ENCODE results near the gene DUSP7. TPM values are rescaled to one million over a fixed set of nuclear protein-coding genes. Genes with fewer than 3 reads are reported as not detected.
"Not testable (repeated sequence)": the region's sequence is repeated elsewhere in the genome, so short reads cannot be mapped to it uniquely, and the experiment has no call there.

Gene DUSP7
- total RNA-seq, 1 experiment from 2014 or later: 16.6 TPM

DNA sequence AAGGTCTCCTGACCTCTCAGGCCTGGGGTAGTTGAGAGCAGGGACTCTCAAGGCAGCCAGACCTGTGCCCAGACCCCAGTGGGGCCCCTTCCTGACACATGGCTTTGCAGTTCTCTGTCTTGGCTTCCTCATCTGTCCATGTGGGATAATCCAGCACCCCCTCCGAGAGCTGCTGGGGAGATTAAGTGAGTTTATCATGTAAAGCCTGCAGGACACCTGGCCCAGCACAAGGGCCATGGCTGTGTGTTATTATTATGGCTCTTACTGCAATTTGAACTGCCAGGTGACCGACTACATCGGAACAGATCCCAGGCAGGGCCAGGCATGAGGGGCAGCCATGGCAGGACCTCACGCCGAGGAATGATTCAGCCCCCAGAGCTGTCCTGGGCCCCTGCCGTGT lies 12.6 kb downstream of the DUSP7 start:
- BruUV-seq (replicated peaks): no TSS peak
- H3K4me3 ChIP-seq (replicated peaks in 1 of 2; ENCODE audit: low read depth in 1 of 2, low read length in 2 of 2): no peak overlapping the region
- no peaks in the 10 kb centered on the region for H3K9me2 ChIP-seq (ENCODE audit: insufficient read depth)
- CTCF ChIA-PET: no interaction called here
- intact Hi-C loops (cut with micrococcal nuclease): no loop called here
- H3K27ac ChIP-seq (ENCODE audit: low read depth, low read length): no peak overlapping the region
- no peaks in the 10 kb centered on the region for H4K20me1 ChIP-seq (ENCODE audit: insufficient read depth)
- ATAC-seq: no peak
- no peaks in the 10 kb centered on the region for H3K27me3 ChIP-seq (ENCODE audit: insufficient read depth, low read length)
- POLR2A ChIA-PET: no interaction called here
- H3K4me2 ChIP-seq (ENCODE audit: low read length): no peak overlapping the region
- no peak for DNase-seq (ENCODE audit: low read depth, low spot score)
- TF ChIP-seq SIN3A (IDR thresholded peaks at IDR 0.05; ENCODE audit: low read depth) (no peak), RAD21 (IDR thresholded peaks at IDR 0.05; ENCODE audit: low read depth) (no peak), SRF (IDR thresholded peaks at IDR 0.05; ENCODE audit: low read depth) (no peak), EZH2 (IDR thresholded peaks at IDR 0.05) (no peak), JUND (IDR thresholded peaks at IDR 0.05) (no peak), ZNF274 (IDR thresholded peaks at IDR 0.05; ENCODE audit: low read depth, low read length) (no peak), CEBPB (IDR thresholded peaks at IDR 0.05; ENCODE audit: low read depth) (no peak), TCF7L2 (IDR thresholded peaks at IDR 0.05; ENCODE audit: borderline replicate concordance, extremely low read depth, insufficient read depth, insufficient read length) (no peak), EGR1 (IDR thresholded peaks at IDR 0.05; ENCODE audit: low read depth) (no peak), ELF1 (IDR thresholded peaks at IDR 0.05; ENCODE audit: borderline replicate concordance, low read depth) (no peak), EZH2phosphoT487 (IDR thresholded peaks at IDR 0.05; ENCODE audit: borderline replicate concordance) (no peak), FOSL1 (IDR thresholded peaks at IDR 0.05; ENCODE audit: low read depth) (no peak), POLR2AphosphoS5 (IDR thresholded peaks at IDR 0.05; ENCODE audit: low read depth, low read length) (no peak), SP1 (IDR thresholded peaks at IDR 0.05; ENCODE audit: low read depth) (no peak)
- TF ChIP-seq, protein P1, sequence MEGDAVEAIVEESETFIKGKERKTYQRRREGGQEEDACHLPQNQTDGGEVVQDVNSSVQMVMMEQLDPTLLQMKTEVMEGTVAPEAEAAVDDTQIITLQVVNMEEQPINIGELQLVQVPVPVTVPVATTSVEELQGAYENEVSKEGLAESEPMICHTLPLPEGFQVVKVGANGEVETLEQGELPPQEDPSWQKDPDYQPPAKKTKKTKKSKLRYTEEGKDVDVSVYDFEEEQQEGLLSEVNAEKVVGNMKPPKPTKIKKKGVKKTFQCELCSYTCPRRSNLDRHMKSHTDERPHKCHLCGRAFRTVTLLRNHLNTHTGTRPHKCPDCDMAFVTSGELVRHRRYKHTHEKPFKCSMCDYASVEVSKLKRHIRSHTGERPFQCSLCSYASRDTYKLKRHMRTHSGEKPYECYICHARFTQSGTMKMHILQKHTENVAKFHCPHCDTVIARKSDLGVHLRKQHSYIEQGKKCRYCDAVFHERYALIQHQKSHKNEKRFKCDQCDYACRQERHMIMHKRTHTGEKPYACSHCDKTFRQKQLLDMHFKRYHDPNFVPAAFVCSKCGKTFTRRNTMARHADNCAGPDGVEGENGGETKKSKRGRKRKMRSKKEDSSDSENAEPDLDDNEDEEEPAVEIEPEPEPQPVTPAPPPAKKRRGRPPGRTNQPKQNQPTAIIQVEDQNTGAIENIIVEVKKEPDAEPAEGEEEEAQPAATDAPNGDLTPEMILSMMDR (IDR thresholded peaks at IDR 0.05 in 2 of 3, conservative IDR thresholded peaks at IDR 0.05 in 1 of 3; ENCODE audit: borderline replicate concordance in 1 of 3, insufficient read depth in 1 of 3, low read depth in 2 of 3, low read length in 2 of 3): no peak
- TF ChIP-seq, protein P2, sequence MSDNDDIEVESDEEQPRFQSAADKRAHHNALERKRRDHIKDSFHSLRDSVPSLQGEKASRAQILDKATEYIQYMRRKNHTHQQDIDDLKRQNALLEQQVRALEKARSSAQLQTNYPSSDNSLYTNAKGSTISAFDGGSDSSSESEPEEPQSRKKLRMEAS (IDR thresholded peaks at IDR 0.05): no peak
- TF ChIP-seq, protein P3, sequence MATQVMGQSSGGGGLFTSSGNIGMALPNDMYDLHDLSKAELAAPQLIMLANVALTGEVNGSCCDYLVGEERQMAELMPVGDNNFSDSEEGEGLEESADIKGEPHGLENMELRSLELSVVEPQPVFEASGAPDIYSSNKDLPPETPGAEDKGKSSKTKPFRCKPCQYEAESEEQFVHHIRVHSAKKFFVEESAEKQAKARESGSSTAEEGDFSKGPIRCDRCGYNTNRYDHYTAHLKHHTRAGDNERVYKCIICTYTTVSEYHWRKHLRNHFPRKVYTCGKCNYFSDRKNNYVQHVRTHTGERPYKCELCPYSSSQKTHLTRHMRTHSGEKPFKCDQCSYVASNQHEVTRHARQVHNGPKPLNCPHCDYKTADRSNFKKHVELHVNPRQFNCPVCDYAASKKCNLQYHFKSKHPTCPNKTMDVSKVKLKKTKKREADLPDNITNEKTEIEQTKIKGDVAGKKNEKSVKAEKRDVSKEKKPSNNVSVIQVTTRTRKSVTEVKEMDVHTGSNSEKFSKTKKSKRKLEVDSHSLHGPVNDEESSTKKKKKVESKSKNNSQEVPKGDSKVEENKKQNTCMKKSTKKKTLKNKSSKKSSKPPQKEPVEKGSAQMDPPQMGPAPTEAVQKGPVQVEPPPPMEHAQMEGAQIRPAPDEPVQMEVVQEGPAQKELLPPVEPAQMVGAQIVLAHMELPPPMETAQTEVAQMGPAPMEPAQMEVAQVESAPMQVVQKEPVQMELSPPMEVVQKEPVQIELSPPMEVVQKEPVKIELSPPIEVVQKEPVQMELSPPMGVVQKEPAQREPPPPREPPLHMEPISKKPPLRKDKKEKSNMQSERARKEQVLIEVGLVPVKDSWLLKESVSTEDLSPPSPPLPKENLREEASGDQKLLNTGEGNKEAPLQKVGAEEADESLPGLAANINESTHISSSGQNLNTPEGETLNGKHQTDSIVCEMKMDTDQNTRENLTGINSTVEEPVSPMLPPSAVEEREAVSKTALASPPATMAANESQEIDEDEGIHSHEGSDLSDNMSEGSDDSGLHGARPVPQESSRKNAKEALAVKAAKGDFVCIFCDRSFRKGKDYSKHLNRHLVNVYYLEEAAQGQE (IDR thresholded peaks at IDR 0.05; ENCODE audit: low read depth): no peak
- TF ChIP-seq, protein P4, sequence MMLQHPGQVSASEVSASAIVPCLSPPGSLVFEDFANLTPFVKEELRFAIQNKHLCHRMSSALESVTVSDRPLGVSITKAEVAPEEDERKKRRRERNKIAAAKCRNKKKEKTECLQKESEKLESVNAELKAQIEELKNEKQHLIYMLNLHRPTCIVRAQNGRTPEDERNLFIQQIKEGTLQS (IDR thresholded peaks at IDR 0.05): no peak
- RAD21 ChIA-PET (ENCODE audit: low non-redundant PET in 1 of 2, low total read pairs in 2 of 2, uncharacterized antibody in 2 of 2, unreplicated experiment in 2 of 2): no interaction called here
- H3K79me2 ChIP-seq (ENCODE audit: insufficient read depth, low read length): no peaks in the 10 kb centered on the region
- no peak overlapping the region for H2AFZ ChIP-seq (ENCODE audit: low read depth, low read length, poor library complexity, severe bottlenecking)
- no peaks in the 10 kb centered on the region for H3K9me3 ChIP-seq (ENCODE audit: control insufficient read depth in 1 of 2, insufficient read depth in 1 of 2, low read depth in 1 of 2, low read length in 2 of 2)
- no peak overlapping the region for H3K9ac ChIP-seq (ENCODE audit: low read length)
- no peaks in the 10 kb centered on the region for H3K36me3 ChIP-seq (ENCODE audit: control insufficient read depth in 1 of 2, insufficient read depth in 2 of 2, low read length in 2 of 2)
- H3K4me1 ChIP-seq (ENCODE audit: control insufficient read depth in 1 of 2, insufficient read depth in 2 of 2, low read length in 2 of 2): peaks cover 22 to 59% of the 10 kb centered on the region in 2 experiments

DNA sequence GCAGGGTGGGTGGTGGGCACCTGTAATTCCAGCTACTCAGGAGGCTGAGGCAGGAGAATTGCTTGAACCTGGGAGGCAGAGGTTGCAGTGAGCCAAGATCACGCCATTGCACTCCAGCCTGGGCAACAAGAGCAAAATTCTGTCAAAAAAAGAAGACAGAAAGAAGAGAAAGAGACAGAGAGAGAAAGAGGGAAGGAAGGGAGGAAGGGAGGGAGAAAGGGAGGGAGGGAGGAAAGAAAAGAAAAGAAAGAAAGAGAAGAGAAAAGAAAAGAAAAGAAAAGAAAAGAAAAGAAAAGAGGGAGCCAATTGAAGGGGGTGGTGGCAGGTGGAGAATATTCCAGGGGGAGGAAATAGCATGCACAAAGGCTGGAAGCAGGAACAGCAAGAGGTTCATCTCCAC lies 13.3 kb downstream of the DUSP7 start:
- H3K4me3 ChIP-seq (replicated peaks in 1 of 2; ENCODE audit: low read depth in 1 of 2, low read length in 2 of 2); H4K20me1 ChIP-seq (ENCODE audit: insufficient read depth); intact Hi-C loops (cut with micrococcal nuclease); ATAC-seq; H3K4me2 ChIP-seq (ENCODE audit: low read length); RAD21 ChIA-PET (ENCODE audit: low non-redundant PET in 1 of 2, low total read pairs in 2 of 2, uncharacterized antibody in 2 of 2, unreplicated experiment in 2 of 2); H3K27ac ChIP-seq (ENCODE audit: low read depth, low read length); H3K9me3 ChIP-seq (ENCODE audit: control insufficient read depth in 1 of 2, insufficient read depth in 1 of 2, low read depth in 1 of 2, low read length in 2 of 2); H3K79me2 ChIP-seq (ENCODE audit: insufficient read depth, low read length); POLR2A ChIA-PET; DNase-seq (ENCODE audit: low read depth, low spot score); H3K9me2 ChIP-seq (ENCODE audit: insufficient read depth); CTCF ChIA-PET; H3K27me3 ChIP-seq (ENCODE audit: insufficient read depth, low read length); H3K36me3 ChIP-seq (ENCODE audit: control insufficient read depth in 1 of 2, insufficient read depth in 2 of 2, low read length in 2 of 2); H2AFZ ChIP-seq (ENCODE audit: low read depth, low read length, poor library complexity, severe bottlenecking); BruUV-seq (replicated peaks); H3K9ac ChIP-seq (ENCODE audit: low read length): not testable (repeated sequence)
- peaks cover 22 to 57% of the 10 kb centered on the region in 2 experiments for H3K4me1 ChIP-seq (ENCODE audit: control insufficient read depth in 1 of 2, insufficient read depth in 2 of 2, low read length in 2 of 2)

All from HCT116 (cell line).